Middle frontal gyrus (tissue), 1 donor: ENCODE results near the gene TCF7L2.
A peak's percentile ranks its signal among the peaks of the same experiment; 100 is the strongest.

Experiments
- DNase-seq: peaks from one replicate; pipeline ENCODE4 v3.0.0-alpha.2; 2015; ENCODE audit warnings: low spot score; ENCODE audit errors: extremely low spot score

TCF7L2 gene

DNA sequence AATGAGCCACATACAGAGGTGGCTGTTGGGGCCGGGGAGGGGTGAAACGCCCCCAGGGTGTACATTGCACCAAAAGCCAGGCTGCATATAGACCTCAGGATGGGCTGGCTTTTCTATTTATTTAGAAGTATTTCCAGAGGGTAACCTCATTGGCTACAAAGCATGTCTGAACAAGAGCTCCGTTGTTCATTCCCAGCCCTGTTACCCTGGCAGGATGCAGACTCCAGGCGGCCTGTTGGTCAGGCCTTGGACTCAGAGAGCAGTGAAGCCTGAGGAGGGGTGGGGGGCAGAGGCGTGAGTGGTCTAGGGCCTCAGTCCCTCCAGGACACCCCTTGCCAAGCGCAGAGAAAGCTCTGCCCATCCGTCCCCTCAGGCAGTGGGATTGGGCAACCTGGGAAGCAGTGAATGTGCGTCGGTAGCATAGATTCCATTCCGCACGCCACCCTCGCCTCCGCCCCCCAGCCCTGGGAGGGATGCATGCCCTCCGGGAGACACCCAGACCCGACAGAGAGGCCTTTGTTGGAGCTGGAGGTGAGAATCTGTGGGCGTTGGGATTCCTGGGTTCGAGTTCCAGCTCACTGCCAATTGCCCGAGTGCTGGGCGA lies 41.9 kb downstream of the TCF7L2 start:
- DNase-seq, result no peak

DNA sequence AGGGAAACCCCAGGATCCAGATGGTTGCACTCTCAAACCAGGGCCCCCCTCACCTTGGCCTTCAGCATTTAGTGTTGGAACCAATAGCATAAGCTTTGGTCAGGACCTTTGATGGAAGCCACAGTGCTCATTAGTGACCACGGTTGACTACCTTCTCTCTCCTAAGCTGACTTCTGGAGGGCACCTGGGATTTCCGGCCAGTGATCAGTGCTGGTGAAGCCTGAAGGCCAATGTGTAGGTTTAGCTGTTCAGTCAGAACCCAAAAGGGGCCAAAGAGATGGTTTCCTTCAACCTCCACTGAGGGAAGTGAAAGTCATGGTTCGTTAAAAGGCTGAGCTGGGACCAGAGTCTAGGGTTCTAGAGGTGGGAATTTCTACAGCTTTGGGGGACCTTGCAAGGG lies 46.4 kb downstream of the TCF7L2 start:
- no peak for DNase-seq

GRCh38 chr10:112999102-112999501 lies 49.1 kb downstream of the TCF7L2 start:
- DNase-seq, result no peak

- DNase-seq, result no peak
Measured at GRCh38 chr10:113000442-113000841, 50.4 kb downstream of the TCF7L2 start.

DNA sequence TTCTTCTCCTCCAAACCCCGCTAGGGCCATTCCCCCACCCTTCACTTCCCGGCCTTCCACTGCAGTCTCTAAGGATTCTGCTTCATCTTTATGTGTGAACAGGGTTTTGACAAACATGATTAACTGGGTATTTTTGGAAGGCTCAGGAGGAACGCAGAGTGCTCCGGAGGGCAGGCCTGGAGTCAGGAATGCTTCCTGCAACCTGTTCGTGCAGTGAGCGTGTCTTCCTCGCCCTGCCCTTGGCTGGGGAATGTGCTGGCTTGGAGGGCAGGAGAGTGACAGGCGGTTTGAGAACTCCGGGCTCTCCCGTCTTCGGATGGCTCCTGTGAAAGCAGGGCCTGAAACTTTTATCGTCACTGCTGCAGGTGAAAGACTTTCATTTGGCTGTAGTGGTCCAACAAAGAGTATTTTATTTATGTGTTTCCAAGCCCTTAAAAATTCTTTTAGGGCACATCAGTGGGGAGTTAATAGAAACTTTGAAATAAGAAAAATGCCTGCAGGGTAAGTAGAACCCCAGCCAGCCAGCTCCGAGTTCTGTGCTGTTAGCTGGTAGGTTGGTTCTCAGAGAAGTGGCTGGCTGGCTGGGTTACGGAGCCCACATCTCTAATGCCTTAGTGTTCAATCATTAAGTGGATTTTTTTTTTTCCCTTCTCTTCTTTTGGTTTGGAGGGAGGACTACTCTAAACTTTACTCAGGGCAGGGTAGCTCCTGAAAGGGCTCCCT lies 51.0 kb downstream of the TCF7L2 start:
- no peak for DNase-seq

GRCh38 chr10:113001599-113002448 lies 51.8 kb downstream of the TCF7L2 start:
- DNase-seq, result no peak

- no peak for DNase-seq
Measured at GRCh38 chr10:113002449-113002777, 52.4 kb downstream of the TCF7L2 start.

DNA sequence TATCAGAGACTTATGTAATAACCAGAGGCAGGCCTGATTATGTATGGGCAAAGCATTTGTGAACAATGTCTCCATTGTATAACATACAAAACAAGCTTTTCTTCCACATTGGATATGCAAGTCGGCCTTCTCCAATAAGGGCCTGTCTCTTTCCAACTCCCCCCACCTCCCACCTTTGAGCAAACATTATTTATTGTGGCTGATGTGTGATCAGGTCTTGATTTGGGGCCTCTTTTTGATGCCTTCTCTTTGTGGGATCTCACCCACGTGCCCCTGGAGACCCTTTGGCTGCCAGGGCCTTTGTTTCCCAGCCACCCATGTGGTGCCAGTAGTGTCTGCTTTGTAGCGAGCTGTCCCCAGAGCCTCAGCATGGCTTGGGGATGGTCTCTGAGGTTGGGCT lies 53.0 kb downstream of the TCF7L2 start:
- peak; percentile 30 for DNase-seq

- no peak for DNase-seq
Measured at GRCh38 chr10:113004069-113004618, 54.1 kb downstream of the TCF7L2 start.

- no peak for DNase-seq
Measured at GRCh38 chr10:113005380-113005779, 55.3 kb downstream of the TCF7L2 start.

- DNase-seq, result no peak
Measured at GRCh38 chr10:113006656-113007342, 56.8 kb downstream of the TCF7L2 start.

GRCh38 chr10:113007343-113007771 lies 57.3 kb downstream of the TCF7L2 start:
- no peak for DNase-seq

GRCh38 chr10:113007821-113008220 lies 57.8 kb downstream of the TCF7L2 start:
- no peak for DNase-seq

GRCh38 chr10:113011592-113012374 lies 61.7 kb downstream of the TCF7L2 start:
- no peak for DNase-seq

DNA sequence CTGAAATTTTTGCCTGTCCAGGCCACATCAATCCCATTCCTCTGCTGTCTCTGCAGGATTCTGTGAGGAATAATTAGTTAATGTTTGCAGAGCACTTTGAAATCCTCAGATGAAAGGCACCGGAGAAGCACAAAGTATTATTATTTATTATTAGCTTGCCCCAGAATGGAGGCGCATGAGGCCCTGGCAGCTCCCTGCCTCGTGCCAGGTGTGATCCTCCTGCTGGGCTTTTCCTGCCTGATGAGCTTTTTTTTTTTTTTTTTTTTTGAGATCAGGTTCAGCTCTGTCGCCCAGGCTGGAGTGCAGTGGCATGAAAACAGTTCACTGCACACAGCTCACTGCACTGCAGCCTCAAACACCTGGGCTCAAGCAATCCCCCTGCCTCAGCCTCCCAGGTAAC lies 65.2 kb downstream of the TCF7L2 start:
- DNase-seq, result no peak

- DNase-seq, result no peak
Measured at GRCh38 chr10:113017376-113017775, 67.3 kb downstream of the TCF7L2 start.

DNA sequence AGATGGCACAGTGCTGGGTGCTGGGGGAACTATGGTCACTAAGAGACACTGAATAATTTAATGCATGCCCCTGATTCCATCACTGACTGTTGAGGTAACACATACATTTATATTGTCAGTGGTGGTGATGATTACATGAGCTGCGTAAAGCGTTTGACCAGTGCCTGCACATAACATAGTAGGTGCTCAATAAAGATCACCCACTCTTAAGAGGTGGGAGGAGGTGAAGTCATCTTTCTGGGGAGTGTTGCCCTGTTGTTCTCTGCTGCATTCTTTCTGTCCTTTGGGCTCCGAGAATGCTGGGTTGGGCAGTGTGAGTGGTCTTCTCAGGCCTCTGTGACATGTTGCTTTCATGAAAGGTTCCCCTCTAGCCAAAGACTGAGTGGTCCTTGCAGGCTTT lies 68.0 kb downstream of the TCF7L2 start:
- no peak for DNase-seq

GRCh38 chr10:113019096-113019495 lies 69.0 kb downstream of the TCF7L2 start:
- DNase-seq, result no peak

DNA sequence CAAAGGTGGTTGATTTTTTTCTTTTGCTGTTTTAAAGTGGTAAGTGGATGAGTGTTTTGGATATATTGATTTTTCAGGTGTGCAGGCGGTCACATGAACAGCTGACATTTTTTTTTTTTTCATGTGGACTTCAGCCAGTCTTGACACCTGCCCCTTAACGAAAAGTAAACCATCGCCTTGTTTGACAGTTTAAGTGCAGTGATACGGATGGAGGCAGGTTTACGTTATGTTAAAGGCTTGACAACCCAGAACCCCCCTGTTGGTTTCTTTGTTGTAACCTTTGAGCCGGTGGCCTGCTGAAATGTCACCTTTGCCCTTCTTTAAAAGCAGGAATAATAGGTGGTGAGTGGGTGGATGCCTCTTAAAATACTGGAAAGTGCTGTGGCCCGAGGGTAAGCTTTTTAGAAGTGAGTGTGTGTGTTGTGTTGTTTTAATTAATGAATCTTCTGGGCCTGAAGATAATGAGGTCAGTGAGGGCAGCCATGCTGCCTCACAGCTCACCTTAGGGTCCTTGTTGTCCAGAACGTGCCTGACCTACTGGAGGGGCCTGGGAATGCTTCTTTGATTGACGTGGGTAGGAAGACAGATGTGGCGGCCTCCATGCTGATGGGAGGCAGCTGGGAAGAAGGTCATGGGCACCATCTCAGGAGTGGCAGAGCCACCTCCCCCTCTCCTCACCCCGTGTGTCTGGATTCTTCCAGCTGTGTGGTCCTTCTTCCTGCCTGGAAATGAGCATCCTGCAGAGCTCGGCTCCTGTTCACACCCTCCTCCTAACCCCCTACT lies 69.8 kb downstream of the TCF7L2 start:
- DNase-seq, result no peak

- no peak for DNase-seq
Measured at GRCh38 chr10:113020475-113020753, 70.4 kb downstream of the TCF7L2 start.
